ENCODE data around the gene TRMT44.

TRMT44 gene

GRCh38 chr4:8515316-8516060, 74.9 kb downstream of the TRMT44 start:
- no peak for DNase-seq

DNA sequence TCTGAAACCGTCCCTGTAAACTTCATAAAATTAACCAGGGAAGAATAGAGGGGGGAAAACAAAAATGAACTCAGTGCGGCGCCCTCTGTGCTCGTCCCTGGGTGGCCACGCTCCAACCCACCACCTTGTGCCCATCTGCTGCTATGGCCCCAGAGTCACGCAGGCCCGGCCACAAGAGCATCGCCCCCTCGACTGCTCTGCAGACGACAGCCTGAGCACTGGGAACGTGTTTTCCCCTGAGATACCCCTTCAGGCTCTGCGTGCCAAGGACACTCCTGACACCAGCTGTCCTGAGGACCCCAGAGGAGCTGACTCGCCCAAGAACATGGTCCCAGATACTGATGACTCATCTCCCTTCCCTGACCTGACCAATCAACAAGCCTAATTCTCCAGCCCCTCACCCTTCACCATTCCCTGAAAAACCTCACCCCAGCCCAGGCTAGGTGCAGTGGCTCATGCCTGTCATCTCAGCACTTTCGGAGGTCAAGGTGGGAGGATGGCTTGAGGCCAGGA, 75.5 kb downstream of the TRMT44 start:
- no peak for DNase-seq

- DNase-seq, result no peak
These were observed 76.5 kb downstream of the TRMT44 start for GRCh38 chr4:8516996-8517550.

DNA sequence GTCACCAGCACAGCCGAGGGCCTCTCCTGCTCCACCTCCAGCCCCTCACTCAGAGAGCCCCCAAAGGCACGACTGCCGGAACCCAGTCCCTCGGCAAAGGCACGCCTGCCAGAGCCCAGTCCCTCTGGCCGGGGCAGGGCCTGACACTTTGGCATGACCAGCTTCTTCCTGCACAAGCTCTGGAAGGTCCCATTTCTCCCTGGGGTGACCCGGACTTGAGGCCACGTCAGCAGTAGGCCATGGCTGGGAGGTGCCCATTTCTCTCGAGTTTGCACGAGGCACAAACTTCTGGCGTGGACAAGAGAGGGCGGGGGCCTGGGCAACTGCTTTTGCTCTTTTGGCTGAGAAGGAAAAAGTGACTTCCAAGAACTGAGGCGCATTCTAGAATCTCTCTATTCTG, 77.4 kb downstream of the TRMT44 start:
- no peak for DNase-seq

GRCh38 chr4:8522160-8523120, 81.9 kb downstream of the TRMT44 start:
- no peak for DNase-seq

GRCh38 chr4:8523175-8523574, 82.6 kb downstream of the TRMT44 start:
- DNase-seq, result no peak

DNA sequence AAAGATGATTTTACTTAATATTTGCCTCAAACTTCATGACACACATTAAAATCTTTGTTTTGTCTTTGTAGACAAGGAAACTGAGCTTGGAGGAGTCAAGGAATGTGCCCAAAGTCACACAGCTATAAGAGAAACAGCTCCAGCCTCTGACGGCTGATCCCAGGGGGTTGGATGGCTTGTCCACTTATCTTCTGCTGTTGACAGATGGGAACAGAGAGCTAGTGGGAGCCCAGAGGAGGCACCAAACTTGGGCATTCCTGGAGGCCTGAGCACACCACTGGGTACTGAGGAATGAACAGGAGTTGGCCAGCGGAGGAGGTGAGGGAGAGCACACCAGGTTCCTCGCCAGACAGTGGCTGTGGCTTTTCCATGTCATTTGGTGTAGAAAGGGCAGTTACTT, 83.2 kb downstream of the TRMT44 start:
- DNase-seq, result no peak

DNA sequence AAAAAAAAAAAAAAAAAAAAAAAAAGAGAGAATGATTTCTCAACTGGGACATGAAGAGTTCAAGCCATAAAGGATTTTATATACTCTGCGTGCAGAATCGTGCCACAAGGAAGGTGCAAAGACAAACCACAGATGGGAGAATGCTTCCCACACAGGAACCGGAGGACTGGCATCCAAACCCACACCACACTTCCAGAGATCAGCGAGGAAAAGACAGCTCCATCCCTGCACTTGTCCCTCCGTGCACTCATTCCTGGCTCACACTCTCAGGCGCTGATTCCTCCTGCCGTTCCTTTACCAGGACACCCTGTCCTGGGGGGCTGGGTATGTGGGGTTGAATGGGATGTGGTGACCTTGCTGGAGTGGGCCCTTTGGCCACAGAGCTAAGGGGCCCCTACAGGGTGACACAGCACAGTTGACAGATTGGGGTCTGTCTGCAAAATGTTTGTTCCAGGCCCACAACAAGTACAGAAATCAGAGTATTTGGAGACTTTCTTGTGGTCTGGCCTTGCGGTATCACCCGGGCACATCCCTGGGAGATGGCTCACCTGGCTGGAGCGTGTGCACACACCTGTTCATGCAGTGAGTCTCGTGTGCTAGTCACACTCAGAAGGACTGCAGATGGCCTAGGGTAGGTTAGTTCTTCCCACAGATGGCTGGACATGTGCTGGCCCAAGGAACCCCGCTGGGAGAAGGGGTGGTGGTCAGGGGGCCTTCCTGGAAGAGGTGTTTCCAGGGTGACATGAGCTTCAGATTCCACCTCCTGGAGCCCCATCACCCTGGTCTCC, 84.2 kb downstream of the TRMT44 start:
- DNase-seq, result no peak

GRCh38 chr4:8525383-8526120, 85.0 kb downstream of the TRMT44 start:
- no peak for DNase-seq

All from suppressor macrophage (primary cell).